SIG-M5 treated with dmso at 0.1 percent for 504 hours (cell line): Measurements from ENCODE around the gene PDE9A.

ENCODE experiments used
- DNase-seq: peaks from one replicate; lab custom pipeline; 2025; ENCODE audit not compliant: unreplicated experiment; lab: John Stamatoyannopoulos, UW

PDE9A gene

GRCh38 chr21:42655796-42656770, 2.7 kb downstream of the PDE9A start:
- no peak for DNase-seq

- no peak for DNase-seq
These were observed 3.5 kb downstream of the PDE9A start for GRCh38 chr21:42656872-42657271.

GRCh38 chr21:42657676-42658319, 4.4 kb downstream of the PDE9A start:
- DNase-seq: no peak

GRCh38 chr21:42658320-42659105, 5.1 kb downstream of the PDE9A start:
- DNase-seq: no peak

- DNase-seq: no peak
These were observed 6.1 kb downstream of the PDE9A start for GRCh38 chr21:42659416-42660117.

- DNase-seq: no peak
These were observed 6.7 kb downstream of the PDE9A start for GRCh38 chr21:42660118-42660470.

- no peak for DNase-seq
These were observed 8.4 kb downstream of the PDE9A start for GRCh38 chr21:42661688-42662429.

- no peak for DNase-seq
These were observed 9.2 kb downstream of the PDE9A start for GRCh38 chr21:42662430-42663199.

GRCh38 chr21:42663200-42663750, 9.9 kb downstream of the PDE9A start:
- DNase-seq: no peak

- no peak for DNase-seq
These were observed 10.6 kb downstream of the PDE9A start for GRCh38 chr21:42663860-42664535.

- DNase-seq: no peak
These were observed 11.2 kb downstream of the PDE9A start for GRCh38 chr21:42664614-42665013.

GRCh38 chr21:42665026-42665425, 11.6 kb downstream of the PDE9A start:
- DNase-seq: no peak

- DNase-seq: no peak
These were observed 12.1 kb downstream of the PDE9A start for GRCh38 chr21:42665484-42665883.

- DNase-seq: no peak
These were observed 12.8 kb downstream of the PDE9A start for GRCh38 chr21:42666023-42666747.

- DNase-seq: no peak
These were observed 13.5 kb downstream of the PDE9A start for GRCh38 chr21:42666925-42667324.

- no peak for DNase-seq
These were observed 15.0 kb downstream of the PDE9A start for GRCh38 chr21:42668298-42668992.

GRCh38 chr21:42669041-42669440, 15.6 kb downstream of the PDE9A start:
- DNase-seq: no peak
